ENCODE measurements around the gene TMPRSS11A. TPM values are rescaled to one million over a fixed set of nuclear protein-coding genes. Genes with fewer than 3 reads are reported as not detected.

Gene TMPRSS11A
- total RNA-seq, 1 donor from 2014 or later, result not detected

DNA sequence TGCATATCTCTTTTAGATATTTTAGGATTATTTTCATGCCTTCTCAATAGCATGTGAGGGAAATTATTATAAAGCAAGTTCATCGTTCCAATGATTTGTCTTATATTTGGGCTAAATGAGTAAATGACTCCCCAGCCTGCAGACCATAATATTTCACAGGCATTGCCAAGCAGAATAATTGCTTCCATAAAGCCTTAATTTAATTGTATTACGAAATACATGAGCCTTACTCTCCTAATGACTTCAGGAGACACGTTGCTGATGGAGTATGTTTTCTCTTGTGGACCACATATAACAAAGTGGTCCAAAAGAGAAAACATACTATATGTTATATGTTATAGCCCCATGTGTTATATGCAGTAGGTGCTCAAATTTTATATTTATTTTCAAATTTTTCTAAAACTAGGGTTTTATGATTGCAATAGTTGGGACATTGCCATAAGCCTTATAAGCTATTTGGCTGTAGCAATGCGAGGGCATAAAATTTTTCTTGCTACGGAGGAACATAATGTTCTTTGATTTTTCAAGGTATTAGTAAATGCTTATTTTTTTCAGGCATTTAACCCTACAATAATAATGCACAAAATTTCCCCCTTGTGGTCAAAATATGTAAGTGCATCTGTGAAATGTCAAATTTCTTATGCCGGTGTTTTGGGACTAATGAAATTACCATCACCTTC is 53.2 kb downstream of the TMPRSS11A start:
- Mint-ChIP-seq H3K4me1 (ENCODE audit: low read depth) (no peaks in the 10 kb centered on the region), H3K27me3 (ENCODE audit: insufficient read depth) (peaks cover 12% of the 10 kb centered on the region), H3K27ac (no peak overlapping the region), H3K9me3 (no peaks in the 10 kb centered on the region), H3K4me3 (no peak overlapping the region), H3K36me3 (ENCODE audit: low read depth) (no peaks in the 10 kb centered on the region)
- no peak for DNase-seq (ENCODE audit: low spot score)
- intact Hi-C loops (cut with micrococcal nuclease), result loop anchor here (2.0 to 10.0 kb wide), 4 partner anchors 37 to 265 kb away; partner anchors contain the start of gene UBA6

DNA sequence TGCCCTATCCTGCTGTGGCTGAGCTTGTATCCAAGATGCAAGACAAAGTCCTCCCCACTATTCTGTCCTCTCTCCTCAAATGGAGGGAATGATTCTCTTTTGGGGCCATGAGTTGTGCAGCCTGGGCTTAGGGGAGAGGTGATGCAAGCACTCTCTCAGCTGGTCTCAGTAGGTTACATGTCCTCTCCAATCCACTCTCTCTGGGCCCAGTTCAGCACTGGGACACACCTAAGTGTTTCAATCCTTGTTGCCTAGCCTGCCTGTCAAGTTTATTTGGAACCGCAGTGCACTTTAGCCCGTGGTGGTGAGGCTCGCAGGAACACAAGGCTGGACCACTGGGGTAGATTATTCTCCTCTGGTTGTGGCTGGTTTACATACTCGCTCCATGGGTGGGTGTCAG is 55.6 kb downstream of the TMPRSS11A start:
- Mint-ChIP-seq H3K4me1 (ENCODE audit: low read depth) (no peaks in the 10 kb centered on the region), H3K27me3 (ENCODE audit: insufficient read depth) (peaks cover 11% of the 10 kb centered on the region), H3K27ac (no peak overlapping the region), H3K4me3 (no peak overlapping the region), H3K36me3 (ENCODE audit: low read depth) (no peaks in the 10 kb centered on the region), H3K9me3 (no peaks in the 10 kb centered on the region)
- intact Hi-C loops (cut with micrococcal nuclease), result no loop called here
- no peak for DNase-seq (ENCODE audit: low spot score)

DNA sequence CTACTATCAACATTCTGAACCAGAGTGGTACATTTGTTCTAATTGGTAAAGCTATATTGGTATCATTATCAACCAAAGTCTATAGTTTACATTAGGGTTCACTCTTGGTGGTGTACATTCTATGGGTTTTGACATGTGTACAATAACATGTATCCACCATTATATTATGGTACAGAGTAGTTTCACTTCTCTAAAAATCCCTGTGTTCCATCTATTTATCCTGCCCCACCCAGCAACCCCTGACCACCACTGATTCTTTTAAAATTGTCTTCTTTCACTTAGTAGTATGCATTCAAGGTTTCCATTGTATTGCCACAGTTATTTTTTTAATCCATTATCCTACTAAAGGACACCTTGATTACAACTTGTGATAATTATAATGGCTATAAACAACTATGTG is 64.2 kb downstream of the TMPRSS11A start:
- no peaks in the 10 kb centered on the region for H3K4me1 Mint-ChIP-seq (ENCODE audit: low read depth)
- H3K27ac Mint-ChIP-seq, result no peak overlapping the region
- no peaks in the 10 kb centered on the region for H3K9me3 Mint-ChIP-seq
- H3K27me3 Mint-ChIP-seq (ENCODE audit: insufficient read depth), result peaks cover 2% of the 10 kb centered on the region
- H3K4me3 Mint-ChIP-seq, result no peak overlapping the region
- no peak for DNase-seq (ENCODE audit: low spot score)
- no peaks in the 10 kb centered on the region for H3K36me3 Mint-ChIP-seq (ENCODE audit: low read depth)
- intact Hi-C loops (cut with micrococcal nuclease), result no loop called here

DNA sequence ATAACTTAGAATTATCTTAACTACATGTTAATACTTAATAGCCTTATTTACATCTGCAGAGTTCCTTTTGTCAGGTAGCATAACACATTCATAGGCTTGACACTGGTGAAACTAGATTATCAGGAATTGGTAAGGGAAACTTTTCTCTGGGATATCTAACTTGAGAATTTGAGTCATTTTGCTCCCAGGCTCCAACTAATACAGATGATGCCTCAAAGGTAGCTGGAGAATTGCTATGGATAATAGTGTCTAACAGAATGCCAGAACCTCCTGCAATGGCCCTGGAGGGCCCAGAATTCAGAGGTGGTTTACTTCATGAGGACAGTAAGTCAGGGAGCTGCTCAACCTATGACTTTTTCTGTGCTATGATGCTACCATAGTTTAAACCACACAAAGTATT is 65.6 kb downstream of the TMPRSS11A start:
- no peaks in the 10 kb centered on the region for H3K4me1 Mint-ChIP-seq (ENCODE audit: low read depth)
- intact Hi-C loops (cut with micrococcal nuclease), result no loop called here

DNA sequence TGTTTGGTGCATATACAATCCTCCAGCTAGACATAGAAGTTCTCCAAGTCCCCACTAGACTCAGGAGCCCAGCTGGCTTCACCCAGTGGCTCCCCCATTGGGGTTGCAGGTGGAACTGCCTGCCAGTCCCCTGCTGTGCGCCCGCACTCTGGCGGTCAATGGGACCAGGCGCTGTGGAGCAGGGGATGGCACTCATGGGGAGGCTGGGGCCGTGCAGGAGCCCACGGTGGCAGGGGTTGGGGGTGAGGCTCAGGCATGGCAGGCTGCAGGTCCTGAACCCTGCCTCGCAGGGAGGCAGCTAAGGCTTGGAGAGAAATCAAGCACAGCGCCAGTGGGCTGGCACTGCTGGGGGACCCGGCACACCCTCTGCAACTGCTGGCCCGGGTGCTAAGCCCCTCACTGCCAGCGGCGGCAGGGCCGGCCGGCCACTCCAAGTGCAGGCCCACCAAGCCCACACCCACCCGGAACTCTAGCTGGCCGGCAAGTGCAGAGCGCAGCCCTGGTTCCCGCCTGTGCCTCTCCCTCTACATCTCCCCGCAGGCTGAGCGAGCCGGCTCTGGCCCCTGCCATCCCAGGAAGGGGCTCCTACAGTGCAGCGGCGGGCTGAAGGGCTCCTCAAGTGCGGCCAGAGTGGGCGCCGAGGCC is 66.8 kb downstream of the TMPRSS11A start:
- H3K4me3 Mint-ChIP-seq, result no peak overlapping the region
- H3K36me3 Mint-ChIP-seq (ENCODE audit: low read depth), result no peaks in the 10 kb centered on the region
- H3K27ac Mint-ChIP-seq, result no peak overlapping the region
- H3K4me1 Mint-ChIP-seq (ENCODE audit: low read depth), result no peaks in the 10 kb centered on the region
- intact Hi-C loops (cut with micrococcal nuclease), result no loop called here
- DNase-seq (ENCODE audit: low spot score), result no peak
- H3K27me3 Mint-ChIP-seq (ENCODE audit: insufficient read depth), result no peaks in the 10 kb centered on the region
- H3K9me3 Mint-ChIP-seq, result no peaks in the 10 kb centered on the region

More for the DNA sequence above, 65.6 kb downstream of the TMPRSS11A start:
- Mint-ChIP-seq H3K36me3 (ENCODE audit: low read depth) (no peaks in the 10 kb centered on the region), H3K4me3 (no peak overlapping the region), H3K9me3 (no peaks in the 10 kb centered on the region), H3K27me3 (ENCODE audit: insufficient read depth) (no peaks in the 10 kb centered on the region), H3K27ac (no peak overlapping the region)
- DNase-seq (ENCODE audit: low spot score), result no peak

DNA sequence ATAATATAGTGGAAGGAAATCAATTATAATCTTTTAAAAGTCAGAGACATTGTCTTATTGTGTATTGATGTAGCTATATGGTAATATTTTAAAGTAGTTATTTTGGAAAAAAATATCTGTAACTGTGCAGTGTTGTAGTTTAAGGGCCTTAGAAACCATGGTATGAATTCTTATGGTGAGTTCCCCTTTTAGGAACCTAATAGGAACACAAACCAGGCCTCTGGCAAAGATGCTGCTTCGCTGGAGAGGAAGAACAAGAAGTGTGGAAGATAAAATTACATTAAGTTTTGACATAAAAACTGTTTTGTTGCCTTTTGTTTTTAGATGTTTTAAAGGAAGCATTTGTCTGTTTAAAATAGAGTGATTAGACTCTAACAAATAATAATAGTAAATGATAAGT is 68.6 kb downstream of the TMPRSS11A start:
- H3K9me3 Mint-ChIP-seq, result no peaks in the 10 kb centered on the region
- no peaks in the 10 kb centered on the region for H3K27me3 Mint-ChIP-seq (ENCODE audit: insufficient read depth)
- no peaks in the 10 kb centered on the region for H3K36me3 Mint-ChIP-seq (ENCODE audit: low read depth)
- intact Hi-C loops (cut with micrococcal nuclease), result no loop called here
- no peaks in the 10 kb centered on the region for H3K4me1 Mint-ChIP-seq (ENCODE audit: low read depth)
- no peak for DNase-seq (ENCODE audit: low spot score)
- no peak overlapping the region for H3K27ac Mint-ChIP-seq
- no peak overlapping the region for H3K4me3 Mint-ChIP-seq

DNA sequence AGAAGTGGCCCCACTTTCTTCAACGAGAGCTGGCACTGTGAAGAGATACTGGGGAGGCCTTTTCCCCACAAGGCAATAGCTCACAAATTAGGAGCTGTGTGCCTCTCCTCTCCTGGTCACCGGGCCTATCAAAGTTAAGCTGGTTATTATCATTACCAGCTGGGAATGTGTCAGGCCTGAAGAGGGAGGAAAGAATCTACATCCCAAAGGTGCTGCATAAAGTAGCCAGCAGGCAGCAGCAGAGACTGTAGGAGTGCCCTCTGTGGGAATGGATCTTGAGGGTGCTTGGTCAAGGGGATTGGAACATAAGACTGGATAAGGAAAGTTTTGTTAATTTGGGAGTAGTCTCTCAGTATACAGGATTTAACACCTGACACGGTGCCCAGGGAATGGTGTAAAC is 70.4 kb downstream of the TMPRSS11A start:
- no peaks in the 10 kb centered on the region for H3K27me3 Mint-ChIP-seq (ENCODE audit: insufficient read depth)
- no peak overlapping the region for H3K27ac Mint-ChIP-seq
- DNase-seq (ENCODE audit: low spot score), result no peak
- no peak overlapping the region for H3K4me3 Mint-ChIP-seq
- H3K36me3 Mint-ChIP-seq (ENCODE audit: low read depth), result no peaks in the 10 kb centered on the region
- H3K4me1 Mint-ChIP-seq (ENCODE audit: low read depth), result no peaks in the 10 kb centered on the region
- no peaks in the 10 kb centered on the region for H3K9me3 Mint-ChIP-seq
- intact Hi-C loops (cut with micrococcal nuclease), result no loop called here

DNA sequence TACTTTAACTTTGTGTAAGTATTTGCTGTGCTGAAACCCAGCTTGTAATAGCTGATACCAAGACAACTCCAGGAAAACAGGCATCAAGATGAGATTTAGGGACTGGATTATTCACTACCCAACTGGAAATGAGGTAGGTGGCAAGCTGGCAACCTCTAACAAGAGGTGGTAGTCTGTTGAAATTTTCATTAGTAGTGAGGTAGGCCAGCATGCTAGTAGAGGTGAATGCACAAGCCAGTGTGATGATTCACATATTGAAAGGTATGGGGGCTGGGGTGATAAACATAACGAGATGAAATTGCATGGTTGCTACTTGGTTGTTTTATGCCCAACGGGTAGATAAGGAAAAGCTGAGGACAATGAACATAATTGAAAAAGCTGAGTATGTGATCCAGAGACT is 71.0 kb downstream of the TMPRSS11A start:
- Mint-ChIP-seq H3K9me3 (no peaks in the 10 kb centered on the region), H3K27me3 (ENCODE audit: insufficient read depth) (no peaks in the 10 kb centered on the region), H3K4me1 (ENCODE audit: low read depth) (no peaks in the 10 kb centered on the region), H3K36me3 (ENCODE audit: low read depth) (no peaks in the 10 kb centered on the region), H3K27ac (no peak overlapping the region), H3K4me3 (no peak overlapping the region)
- no peak for DNase-seq (ENCODE audit: low spot score)
- intact Hi-C loops (cut with micrococcal nuclease), result no loop called here

DNA sequence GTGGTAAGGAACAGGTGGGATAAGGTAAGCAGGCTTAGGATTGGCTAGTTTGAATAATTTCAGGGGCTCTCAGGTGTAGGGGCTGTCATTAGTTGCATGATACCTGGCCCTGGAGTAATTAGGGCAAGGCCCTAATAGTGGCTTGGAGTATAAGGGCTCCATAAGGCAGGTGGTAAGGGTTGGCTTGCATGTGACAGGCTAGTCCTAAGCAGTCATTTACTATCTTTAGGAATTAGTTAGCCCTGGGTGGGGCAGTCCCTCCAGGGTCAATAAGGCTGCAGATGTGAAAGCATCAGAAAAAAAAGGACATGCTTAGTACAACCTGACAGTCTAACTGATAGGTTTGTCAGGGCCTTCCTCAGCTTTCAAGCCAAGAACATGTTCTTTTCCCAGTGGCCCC is 71.6 kb downstream of the TMPRSS11A start:
- DNase-seq (ENCODE audit: low spot score), result no peak
- Mint-ChIP-seq H3K27ac (no peak overlapping the region), H3K9me3 (no peaks in the 10 kb centered on the region), H3K27me3 (ENCODE audit: insufficient read depth) (no peaks in the 10 kb centered on the region), H3K36me3 (ENCODE audit: low read depth) (no peaks in the 10 kb centered on the region), H3K4me3 (no peak overlapping the region), H3K4me1 (ENCODE audit: low read depth) (no peaks in the 10 kb centered on the region)
- intact Hi-C loops (cut with micrococcal nuclease), result no loop called here

DNA sequence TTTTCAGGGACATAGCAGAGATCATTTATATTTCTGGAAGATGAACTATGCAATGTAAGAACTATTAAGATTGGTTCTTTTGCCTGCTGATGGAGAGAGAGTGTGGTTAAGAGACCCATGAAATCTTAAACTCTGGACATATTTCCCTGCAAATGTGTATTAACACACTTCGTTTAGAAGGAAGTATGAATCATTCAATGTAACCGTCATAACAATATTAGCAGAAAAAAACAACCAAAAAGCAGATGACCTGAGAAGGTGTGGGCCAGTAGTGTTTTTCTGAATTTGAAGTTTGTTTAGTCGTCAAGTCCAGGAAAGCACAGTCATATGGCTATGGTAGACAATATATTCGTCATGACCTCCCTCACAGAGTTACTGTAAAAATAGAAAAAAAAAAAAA is 77.0 kb downstream of the TMPRSS11A start:
- no peaks in the 10 kb centered on the region for H3K9me3 Mint-ChIP-seq
- H3K4me3 Mint-ChIP-seq, result no peak overlapping the region
- no peaks in the 10 kb centered on the region for H3K4me1 Mint-ChIP-seq (ENCODE audit: low read depth)
- no peaks in the 10 kb centered on the region for H3K36me3 Mint-ChIP-seq (ENCODE audit: low read depth)
- no peak overlapping the region for H3K27ac Mint-ChIP-seq
- intact Hi-C loops (cut with micrococcal nuclease), result no loop called here
- peaks cover 4% of the 10 kb centered on the region for H3K27me3 Mint-ChIP-seq (ENCODE audit: insufficient read depth)
- no peak for DNase-seq (ENCODE audit: low spot score)

DNA sequence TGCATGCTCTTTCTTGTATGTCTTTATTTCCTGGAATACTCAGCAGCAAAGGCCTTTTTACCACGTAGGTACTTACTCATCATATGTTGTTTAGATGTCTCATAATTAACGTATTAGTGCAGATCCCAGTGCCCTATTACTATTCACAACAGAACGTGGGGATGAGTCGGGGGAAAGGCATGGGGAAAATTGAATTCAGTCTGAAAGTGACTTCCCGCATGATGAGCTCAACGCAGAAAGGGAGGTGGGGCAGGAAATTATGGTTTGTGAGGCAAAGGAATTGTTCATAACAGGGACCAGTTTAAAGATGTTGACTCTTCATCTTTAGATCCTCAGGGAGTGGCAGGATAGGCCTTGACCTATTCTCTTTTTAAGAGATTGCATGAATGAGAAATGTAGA is 77.5 kb downstream of the TMPRSS11A start:
- Mint-ChIP-seq H3K27ac (no peak overlapping the region), H3K4me3 (no peak overlapping the region), H3K36me3 (ENCODE audit: low read depth) (no peaks in the 10 kb centered on the region), H3K27me3 (ENCODE audit: insufficient read depth) (peaks cover 4% of the 10 kb centered on the region), H3K4me1 (ENCODE audit: low read depth) (no peaks in the 10 kb centered on the region), H3K9me3 (no peaks in the 10 kb centered on the region)
- DNase-seq (ENCODE audit: low spot score), result no peak
- intact Hi-C loops (cut with micrococcal nuclease), result no loop called here

DNA sequence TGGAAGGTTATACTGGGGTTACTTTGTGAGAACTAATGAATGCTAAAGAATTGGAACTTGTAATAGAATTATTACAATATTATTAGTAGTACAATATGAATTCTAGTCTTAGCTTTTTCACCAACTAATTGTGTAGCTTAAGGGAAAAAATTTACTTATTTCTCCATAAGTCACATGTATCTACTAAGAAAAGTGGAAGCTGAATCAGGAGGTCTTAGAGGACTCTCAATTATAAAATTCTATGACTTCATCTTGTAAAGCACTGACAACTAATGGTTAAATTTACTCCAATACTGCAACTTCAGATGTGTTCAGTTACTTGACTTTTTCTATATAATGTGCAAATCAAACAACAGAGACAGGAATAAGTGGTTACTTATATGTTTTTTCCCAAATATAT is 78.6 kb downstream of the TMPRSS11A start:
- peaks cover 4% of the 10 kb centered on the region for H3K27me3 Mint-ChIP-seq (ENCODE audit: insufficient read depth)
- intact Hi-C loops (cut with micrococcal nuclease), result no loop called here
- H3K36me3 Mint-ChIP-seq (ENCODE audit: low read depth), result no peaks in the 10 kb centered on the region

DNA sequence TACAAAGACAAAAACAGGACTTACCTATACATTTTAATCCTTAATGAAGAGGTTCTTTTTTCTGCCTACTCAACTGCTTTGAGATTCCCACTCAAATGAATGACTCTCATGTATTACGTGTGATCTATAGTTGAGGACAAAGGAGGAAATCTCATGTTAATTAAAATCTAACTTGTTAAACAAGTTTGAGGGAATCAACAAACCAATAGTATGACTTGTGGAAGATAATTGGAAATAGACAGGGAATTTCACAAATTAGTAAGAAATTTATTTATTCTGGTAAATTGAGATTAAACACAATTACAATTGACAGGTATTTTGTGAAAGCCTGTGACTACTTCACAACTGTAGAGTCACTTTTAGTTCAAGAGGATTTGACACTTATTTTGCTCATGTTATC is 79.4 kb downstream of the TMPRSS11A start, which contains the start of gene TMPRSS11D:
TMPRSS11D (minus strand) TSS at position 101 of the 400 bp plus-strand sequence; CDS start at position 32, 69 bp downstream.
- intact Hi-C loops (cut with micrococcal nuclease), result no loop called here
- Mint-ChIP-seq H3K4me1 (ENCODE audit: low read depth) (no peaks in the 10 kb centered on the region), H3K27ac (no peak within 1 kb of the TSS), H3K27me3 (ENCODE audit: insufficient read depth) (peaks cover 4% of the 10 kb centered on the region), H3K36me3 (ENCODE audit: low read depth) (no peaks in the 10 kb centered on the region), H3K4me3 (no peak within 1 kb of the TSS), H3K9me3 (no peaks in the 10 kb centered on the region)
- no peak for DNase-seq (ENCODE audit: low spot score)

More for the DNA sequence above, 78.6 kb downstream of the TMPRSS11A start:
- Mint-ChIP-seq H3K9me3 (no peaks in the 10 kb centered on the region), H3K4me3 (no peak overlapping the region), H3K27ac (no peak overlapping the region), H3K4me1 (ENCODE audit: low read depth) (no peaks in the 10 kb centered on the region)
- no peak for DNase-seq (ENCODE audit: low spot score)
